Nephron progenitor cell (in vitro differentiated cells): ENCODE measurements around the gene ZDHHC8.

ENCODE experiments used
- DNase-seq: peaks from one replicate; pipeline ENCODE4 v3.0.0; 2021
- H3K27ac Mint-ChIP-seq: 2 replicates; pipeline ENCODE4 v1.8.0; 2021; ENCODE audit warnings: mild to moderate bottlenecking, moderate library complexity, mixed read lengths
- H3K27me3 Mint-ChIP-seq: 2 replicates; pipeline ENCODE4 v1.8.0; 2021; ENCODE audit warnings: mild to moderate bottlenecking, low read depth, mixed read lengths; ENCODE audit not compliant: poor library complexity
- H3K36me3 Mint-ChIP-seq: 2 replicates; pipeline ENCODE4 v1.8.0; 2021; ENCODE audit warnings: low read depth, mixed read lengths
- H3K4me1 Mint-ChIP-seq: 2 replicates; pipeline ENCODE4 v1.8.0; 2021; ENCODE audit warnings: mixed read lengths
- H3K4me3 Mint-ChIP-seq: 2 replicates; pipeline ENCODE4 v1.8.0; 2021; ENCODE audit warnings: mild to moderate bottlenecking, moderate library complexity, mixed read lengths
- H3K9me3 Mint-ChIP-seq: 2 replicates; pipeline ENCODE4 v1.8.0; 2021; ENCODE audit warnings: mild to moderate bottlenecking, moderate library complexity, mixed read lengths
- TF ChIP-seq, protein P1 (sequence below): fragments of 200-600 bp; sonication (generic); IDR thresholded peaks from 2 replicates; pipeline ENCODE4 v1.5.0; 2021; ENCODE audit warnings: antibody characterized with exemption

The ZDHHC8 gene, protein sequence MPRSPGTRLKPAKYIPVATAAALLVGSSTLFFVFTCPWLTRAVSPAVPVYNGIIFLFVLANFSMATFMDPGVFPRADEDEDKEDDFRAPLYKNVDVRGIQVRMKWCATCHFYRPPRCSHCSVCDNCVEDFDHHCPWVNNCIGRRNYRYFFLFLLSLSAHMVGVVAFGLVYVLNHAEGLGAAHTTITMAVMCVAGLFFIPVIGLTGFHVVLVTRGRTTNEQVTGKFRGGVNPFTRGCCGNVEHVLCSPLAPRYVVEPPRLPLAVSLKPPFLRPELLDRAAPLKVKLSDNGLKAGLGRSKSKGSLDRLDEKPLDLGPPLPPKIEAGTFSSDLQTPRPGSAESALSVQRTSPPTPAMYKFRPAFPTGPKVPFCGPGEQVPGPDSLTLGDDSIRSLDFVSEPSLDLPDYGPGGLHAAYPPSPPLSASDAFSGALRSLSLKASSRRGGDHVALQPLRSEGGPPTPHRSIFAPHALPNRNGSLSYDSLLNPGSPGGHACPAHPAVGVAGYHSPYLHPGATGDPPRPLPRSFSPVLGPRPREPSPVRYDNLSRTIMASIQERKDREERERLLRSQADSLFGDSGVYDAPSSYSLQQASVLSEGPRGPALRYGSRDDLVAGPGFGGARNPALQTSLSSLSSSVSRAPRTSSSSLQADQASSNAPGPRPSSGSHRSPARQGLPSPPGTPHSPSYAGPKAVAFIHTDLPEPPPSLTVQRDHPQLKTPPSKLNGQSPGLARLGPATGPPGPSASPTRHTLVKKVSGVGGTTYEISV

DNA sequence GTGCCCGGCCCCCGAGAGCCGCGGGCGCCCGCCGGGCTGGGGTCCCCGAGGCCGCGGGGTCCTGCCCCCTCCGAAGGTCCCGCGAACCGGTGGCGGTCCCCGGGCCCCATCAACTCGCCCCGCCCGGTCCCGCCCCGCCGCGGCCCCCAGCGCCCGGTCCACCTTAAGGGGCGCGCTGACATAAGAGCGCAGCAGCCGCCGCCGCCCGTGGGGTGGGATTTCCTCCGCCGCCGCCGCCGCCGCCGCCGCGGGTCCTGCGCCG lies at the start of gene ZDHHC8:
ZDHHC8 (plus strand) TSS at position 208 of the 262 bp plus-strand sequence. CDS start 144 bp downstream, outside the sequence.
- H3K36me3 Mint-ChIP-seq, result peaks cover 15% of the 10 kb centered on the region
- no peak within 1 kb of the TSS for H3K27ac Mint-ChIP-seq

DNA sequence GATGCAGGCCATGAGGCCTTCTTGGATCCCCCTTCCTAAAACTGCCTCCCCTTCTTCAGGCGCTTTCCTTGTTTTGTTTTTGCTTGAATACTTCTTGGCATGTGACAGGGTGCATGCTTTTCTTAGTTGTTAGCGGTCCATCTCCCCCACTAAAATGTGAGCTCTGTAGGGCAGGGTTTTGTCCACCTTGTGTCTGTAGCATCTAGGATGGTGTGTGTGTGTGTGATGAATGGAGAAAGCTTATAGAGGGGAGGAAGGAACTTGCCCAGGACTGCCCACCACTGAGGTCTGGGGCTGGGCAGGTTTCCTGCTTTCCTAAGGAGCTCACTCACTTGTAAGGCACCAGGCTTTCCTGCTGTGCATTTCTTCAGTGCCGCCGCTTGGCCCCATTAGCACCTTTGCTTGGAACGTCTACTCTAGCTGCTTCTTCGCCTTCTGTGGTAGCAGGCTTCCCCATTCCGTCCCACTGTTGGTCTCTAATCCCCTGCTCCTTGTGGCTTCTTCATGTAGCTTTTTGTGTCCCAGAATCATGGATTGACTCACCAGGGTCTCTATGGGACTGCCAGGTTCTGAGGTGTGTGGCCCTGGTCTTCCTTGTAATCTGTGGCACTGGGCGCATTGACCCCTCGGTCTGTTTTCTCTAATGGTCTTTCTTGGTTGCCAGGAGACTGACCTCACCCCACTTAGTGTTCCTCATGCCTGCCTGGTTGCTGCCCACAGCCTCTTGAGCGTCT lies 48.3 kb upstream of the ZDHHC8 start:
- DNase-seq, result no peak
- no peaks in the 10 kb centered on the region for H3K27me3 Mint-ChIP-seq
- H3K4me1 Mint-ChIP-seq, result peaks cover 56% of the 10 kb centered on the region
- TF ChIP-seq, protein P1, sequence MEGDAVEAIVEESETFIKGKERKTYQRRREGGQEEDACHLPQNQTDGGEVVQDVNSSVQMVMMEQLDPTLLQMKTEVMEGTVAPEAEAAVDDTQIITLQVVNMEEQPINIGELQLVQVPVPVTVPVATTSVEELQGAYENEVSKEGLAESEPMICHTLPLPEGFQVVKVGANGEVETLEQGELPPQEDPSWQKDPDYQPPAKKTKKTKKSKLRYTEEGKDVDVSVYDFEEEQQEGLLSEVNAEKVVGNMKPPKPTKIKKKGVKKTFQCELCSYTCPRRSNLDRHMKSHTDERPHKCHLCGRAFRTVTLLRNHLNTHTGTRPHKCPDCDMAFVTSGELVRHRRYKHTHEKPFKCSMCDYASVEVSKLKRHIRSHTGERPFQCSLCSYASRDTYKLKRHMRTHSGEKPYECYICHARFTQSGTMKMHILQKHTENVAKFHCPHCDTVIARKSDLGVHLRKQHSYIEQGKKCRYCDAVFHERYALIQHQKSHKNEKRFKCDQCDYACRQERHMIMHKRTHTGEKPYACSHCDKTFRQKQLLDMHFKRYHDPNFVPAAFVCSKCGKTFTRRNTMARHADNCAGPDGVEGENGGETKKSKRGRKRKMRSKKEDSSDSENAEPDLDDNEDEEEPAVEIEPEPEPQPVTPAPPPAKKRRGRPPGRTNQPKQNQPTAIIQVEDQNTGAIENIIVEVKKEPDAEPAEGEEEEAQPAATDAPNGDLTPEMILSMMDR, result no peak
- H3K4me3 Mint-ChIP-seq, result peak overlapping the region; percentile 91
- H3K9me3 Mint-ChIP-seq, result no peaks in the 10 kb centered on the region
- H3K36me3 Mint-ChIP-seq, result peaks cover 29% of the 10 kb centered on the region
- H3K27ac Mint-ChIP-seq, result peak overlapping the region; percentile 97

More for the DNA sequence above, at the start of gene ZDHHC8:
- TF ChIP-seq, protein P1, result no peak
- Mint-ChIP-seq H3K4me1 (peaks cover 11% of the 10 kb centered on the region), H3K4me3 (peak within 1 kb of the TSS; percentile 73), H3K9me3 (no peaks in the 10 kb centered on the region), H3K27me3 (peaks cover 13% of the 10 kb centered on the region)
- DNase-seq, result no peak

DNA sequence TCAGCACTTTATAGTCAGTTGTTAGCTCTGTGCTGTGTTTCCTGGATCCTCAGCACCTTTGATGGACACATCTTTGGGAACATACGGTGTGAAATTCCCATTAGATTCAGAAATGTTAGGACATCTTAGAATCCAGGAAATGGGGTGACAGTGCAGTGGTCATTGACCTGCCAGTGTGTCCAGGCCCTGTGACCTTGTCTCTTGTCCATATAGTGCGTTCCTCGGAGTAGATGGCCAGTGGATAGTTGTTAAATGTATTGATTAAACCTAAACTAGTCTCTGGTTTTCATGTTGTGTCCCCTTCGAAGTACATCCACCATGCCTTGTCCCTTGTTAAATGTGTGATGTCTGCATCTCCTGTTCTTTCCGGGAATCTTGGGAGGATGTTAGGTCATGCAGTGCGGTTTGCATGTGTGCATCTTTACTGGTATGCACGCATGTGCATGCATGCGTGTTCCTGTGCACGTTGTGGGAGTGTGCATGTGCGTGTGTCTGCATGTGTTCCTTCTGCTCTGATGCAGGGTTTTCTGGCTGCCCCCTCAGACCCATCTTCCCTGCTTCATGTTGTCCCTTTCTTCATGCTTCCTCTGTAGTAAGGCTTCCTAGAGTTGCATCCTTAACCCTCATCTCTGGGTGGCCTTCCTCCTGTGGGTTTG lies 47.6 kb upstream of the ZDHHC8 start:
- H3K4me1 Mint-ChIP-seq, result peaks cover 56% of the 10 kb centered on the region
- H3K4me3 Mint-ChIP-seq, result peak overlapping the region; percentile 43
- TF ChIP-seq, protein P1, result no peak
- no peaks in the 10 kb centered on the region for H3K27me3 Mint-ChIP-seq
- no peak for DNase-seq
- peaks cover 36% of the 10 kb centered on the region for H3K36me3 Mint-ChIP-seq
- H3K27ac Mint-ChIP-seq, result peak overlapping the region; percentile 97
- H3K9me3 Mint-ChIP-seq, result no peaks in the 10 kb centered on the region

DNA sequence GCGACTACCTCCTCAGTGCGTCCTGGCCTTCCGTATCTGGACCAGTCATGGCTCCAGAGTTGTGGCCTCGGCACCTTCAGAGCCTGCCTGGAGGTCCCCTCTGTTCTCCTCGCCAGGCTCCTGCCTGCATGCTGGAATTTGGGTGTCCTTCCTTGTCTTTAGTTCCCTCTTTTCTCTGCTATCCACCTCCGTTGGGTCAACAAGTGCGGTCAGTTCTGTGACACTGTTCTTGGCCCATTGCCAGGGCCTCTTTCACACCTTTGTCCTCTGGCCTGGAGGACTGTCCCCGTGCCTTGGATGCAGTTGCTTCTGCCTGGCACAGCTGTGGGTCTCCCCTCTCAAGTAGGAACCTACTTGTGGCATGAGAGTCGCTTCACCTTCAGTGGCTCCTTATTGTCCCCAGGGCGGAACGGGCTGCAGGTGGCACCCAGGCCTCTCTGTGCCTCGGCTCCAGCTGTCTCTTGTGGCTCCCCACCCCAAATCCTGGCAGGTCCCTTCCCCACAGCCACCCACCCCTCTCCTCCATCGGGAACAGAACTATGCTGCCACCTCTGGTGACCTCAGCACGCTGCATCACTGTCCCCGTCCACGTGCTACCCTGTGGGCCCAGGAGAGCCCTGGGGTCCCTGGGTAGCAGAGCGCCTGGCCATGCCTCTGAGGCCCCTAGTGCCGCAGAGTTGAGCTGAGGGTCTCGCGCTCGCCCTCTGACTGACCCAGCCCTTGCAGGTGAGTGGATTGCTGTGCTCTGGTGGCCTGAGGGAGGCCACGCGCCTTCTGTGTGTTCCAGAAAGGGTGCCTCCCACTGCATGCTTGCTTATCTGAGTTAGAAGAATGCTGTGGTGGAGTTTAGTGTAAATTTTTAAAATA lies 46.8 kb upstream of the ZDHHC8 start:
- peak; percentile 65 for DNase-seq
- no peak overlapping the region for H3K4me3 Mint-ChIP-seq

More for the DNA sequence above, 46.8 kb upstream of the ZDHHC8 start:
- Mint-ChIP-seq H3K4me1 (peaks cover 53% of the 10 kb centered on the region), H3K27ac (peak overlapping the region; percentile 97), H3K27me3 (no peaks in the 10 kb centered on the region), H3K9me3 (no peaks in the 10 kb centered on the region), H3K36me3 (peaks cover 44% of the 10 kb centered on the region)
- TF ChIP-seq, protein P1, result peak; percentile 45
